Measurements from ENCODE around the gene CPLX3.

- TF ChIP-seq CTCF (IDR thresholded peaks at IDR 0.05) (no peak), POLR2A (IDR thresholded peaks at IDR 0.05) (no peak)
These were observed 561 bp upstream of the CPLX3 start for GRCh38 chr15:74825866-74826265.
